GM04503 (cell line): Measurements from ENCODE around the gene SRP72.

Experiments used
- DNase-seq: peaks from one replicate; pipeline ENCODE4 v3.0.0-alpha.2; 2012; ENCODE audit warnings: low read depth

SRP72 gene

DNA sequence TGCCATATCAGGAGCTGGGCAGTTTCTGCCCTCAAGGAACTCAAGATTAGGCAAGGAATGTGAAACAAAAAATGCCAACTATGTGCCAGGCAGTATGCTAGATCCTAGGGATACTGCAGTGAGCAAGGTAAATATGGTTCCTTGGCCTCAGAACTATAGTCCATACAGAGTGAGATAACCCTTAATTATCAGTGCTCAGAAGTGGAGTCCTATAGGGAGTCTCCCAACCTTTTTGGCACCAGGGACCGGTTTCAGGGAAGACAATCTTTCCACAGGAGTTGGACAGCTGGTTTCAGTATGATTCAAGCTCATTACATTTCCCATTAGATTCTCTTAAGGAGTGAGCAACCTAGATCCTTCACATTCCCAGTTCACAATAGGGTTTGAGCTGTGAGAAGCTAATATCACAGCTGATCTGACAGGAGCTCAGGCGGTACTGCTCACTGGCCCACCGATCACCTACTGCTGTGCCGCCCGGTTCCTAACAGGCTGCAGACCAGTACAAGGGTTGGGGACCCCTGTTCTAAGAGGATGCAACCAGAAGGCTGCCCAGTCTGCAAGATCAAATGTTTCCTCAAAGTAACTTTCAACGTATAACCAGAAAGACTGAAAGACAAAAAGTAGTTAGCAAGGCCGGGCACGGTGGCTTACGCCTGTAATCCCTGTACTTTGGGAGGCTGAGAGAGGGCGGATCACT lies 1.7 kb upstream of the SRP72 start:
- DNase-seq, result no peak

DNA sequence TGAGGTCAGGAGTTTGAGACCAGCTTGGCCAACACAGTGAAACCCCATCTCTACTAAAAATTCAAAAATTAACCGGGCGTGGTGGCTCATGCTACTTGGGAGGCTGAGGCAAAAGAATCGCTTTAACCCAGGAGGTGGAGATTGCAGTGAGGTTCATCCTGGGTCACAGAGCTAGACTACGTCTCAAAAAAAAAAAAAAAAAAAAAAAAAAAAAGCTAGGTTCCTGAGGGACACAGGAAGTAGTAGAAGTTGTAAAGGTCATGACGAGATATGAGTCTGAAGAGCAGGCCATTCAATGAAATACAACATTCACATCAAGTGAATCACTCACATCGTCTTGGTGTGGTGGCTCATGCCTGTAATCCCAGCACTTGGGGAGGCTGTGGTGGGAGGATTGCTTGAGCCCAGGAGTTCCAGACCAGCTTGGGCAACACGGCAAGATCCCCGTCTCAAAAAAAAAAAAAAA lies 1.1 kb upstream of the SRP72 start:
- DNase-seq, result peak; percentile 73

DNA sequence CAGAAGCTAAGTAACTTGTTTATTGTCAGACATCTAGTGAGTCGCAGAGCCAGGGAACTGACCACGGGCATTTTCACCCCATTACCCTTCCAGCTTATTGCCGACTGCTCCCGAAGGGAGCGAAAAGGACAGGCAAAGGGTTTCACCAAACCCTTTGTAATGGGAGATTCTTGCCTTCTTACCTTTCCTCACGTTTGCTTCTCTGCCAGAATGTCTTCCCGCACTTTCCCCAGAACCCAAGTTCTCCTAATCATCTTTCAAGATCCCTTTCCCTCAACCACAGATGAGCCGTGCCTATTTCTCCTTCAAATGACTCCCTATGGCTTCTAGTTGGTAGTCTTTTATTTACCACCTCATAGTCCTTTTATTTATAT lies 520 bp upstream of the SRP72 start:
- no peak for DNase-seq

DNA sequence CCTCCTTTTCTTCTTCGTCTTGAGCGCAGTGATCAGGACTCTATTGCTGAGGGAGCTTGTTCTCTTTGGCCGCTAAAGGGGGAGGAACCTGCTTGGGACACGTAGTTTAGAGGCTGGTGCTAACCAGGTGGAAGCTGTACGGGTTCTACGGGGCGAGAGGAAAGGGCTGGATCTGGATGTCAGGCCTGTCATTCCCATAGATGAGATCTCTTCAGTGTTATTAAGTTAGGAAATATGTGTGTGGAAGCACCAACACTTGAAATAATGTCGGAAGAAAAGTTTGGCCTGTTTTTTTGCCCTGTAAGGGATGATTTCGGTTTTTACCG lies 643 bp downstream of the SRP72 start:
- DNase-seq, result no peak

DNA sequence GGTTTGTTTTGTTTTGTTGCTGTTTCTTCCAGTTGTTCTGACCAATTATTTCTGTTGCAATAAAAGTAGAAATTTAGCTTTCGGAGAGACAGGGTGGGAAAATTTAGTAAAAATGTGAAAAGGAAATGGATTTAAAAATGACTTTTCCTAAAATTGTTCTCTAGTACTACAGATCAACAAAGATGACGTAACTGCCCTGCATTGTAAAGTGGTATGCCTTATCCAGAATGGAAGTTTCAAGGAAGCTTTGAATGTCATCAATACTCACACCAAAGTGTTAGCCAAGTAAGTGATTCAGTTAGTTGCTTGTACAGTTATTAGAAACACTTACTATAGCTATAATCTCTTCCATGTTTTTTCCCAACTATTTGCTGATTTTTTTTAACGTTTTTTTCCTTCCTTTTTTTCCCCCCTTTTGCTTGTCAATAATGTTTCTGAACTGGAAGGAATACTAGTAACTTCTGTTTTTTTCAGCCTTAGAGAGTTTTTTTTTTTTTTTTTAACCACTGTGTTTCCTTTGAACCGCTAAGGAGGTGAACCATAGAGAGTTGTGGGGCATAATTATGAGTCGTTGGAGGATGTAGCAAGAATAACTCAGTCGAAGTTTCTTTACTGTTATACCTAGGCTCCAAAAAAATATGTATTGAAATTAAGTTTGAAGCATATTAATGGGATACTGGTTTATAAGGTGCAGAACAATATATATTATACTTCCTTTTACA lies 2.2 kb downstream of the SRP72 start:
- DNase-seq, result no peak

DNA sequence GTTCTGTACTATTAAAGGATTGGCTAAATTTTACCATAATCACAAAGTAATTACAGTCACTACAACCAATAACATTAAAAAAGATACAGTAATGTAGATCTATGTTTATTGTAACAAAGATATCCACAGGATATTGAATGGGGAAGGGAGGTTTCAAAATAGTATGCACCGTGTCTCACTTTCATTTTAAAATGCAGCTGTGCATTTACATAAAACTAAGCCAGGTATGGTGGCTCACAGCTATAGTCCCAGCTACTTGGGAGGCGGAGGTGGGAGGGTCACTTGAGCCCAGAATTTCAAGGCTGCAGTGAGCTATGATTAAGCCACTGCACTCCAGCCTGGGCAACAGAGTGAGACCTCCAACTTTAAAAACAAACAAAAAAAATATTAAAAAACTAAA lies 8.5 kb downstream of the SRP72 start:
- no peak for DNase-seq

DNA sequence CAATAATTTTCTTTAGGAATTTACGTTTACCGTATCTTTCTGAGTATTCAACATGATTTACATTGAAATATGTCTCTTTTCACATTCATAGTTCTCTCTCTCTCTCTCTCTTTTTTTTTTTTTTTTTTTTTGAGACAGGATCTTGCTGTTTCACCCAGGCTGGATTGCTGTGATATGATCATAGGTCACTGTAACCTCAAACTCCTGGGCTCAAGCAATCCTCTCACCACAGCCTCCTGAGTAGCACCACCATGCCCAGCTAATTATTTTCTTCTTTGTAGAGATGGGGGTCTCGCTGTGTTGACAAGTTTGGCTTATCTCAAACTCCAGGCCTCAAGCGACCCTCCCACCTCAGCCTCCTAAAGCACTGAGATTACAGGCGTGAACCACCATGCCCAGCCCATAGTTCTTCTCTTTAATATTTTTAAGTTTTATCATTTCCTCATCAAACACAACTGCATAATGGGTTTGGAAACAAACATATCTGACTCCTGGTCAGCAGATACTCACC lies 9.8 kb downstream of the SRP72 start:
- DNase-seq, result no peak

DNA sequence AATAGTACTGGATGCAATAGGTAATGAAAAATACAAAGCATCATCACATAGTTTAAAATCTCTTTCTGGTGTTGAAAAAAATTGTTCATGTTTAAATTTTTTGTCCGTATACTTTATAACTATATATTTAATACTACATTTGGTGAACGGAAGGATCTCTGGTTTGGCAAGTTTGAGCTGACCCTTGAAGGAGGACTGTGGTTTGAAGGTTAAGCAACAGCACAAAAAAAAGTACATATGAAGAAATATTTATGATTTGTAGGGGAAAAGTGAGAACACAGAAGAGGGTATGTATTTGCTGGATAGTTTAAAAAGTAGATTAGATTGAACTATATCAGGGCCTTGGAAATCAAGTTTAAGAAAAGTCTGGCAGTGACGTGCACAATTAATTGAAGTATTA lies 13.3 kb downstream of the SRP72 start:
- DNase-seq, result no peak

DNA sequence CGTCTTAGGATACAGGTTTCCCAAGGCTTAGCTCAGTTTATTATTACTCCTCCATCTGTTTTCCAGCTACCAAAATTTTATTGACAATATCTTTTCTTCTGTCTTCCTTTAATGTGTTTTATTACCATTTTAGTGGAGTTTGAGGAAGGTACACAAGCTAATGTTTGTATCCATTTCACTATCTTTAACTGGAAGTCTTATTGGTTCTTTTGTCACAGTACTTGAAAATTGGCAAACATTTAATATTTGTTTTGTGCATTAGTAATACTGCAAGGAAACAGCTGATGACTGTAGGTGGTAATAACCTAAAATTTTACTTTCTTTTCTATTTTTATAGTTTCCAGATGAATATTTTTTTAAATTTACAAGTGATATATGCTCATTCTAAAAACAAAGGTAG lies 28.8 kb downstream of the SRP72 start:
- DNase-seq, result no peak

DNA sequence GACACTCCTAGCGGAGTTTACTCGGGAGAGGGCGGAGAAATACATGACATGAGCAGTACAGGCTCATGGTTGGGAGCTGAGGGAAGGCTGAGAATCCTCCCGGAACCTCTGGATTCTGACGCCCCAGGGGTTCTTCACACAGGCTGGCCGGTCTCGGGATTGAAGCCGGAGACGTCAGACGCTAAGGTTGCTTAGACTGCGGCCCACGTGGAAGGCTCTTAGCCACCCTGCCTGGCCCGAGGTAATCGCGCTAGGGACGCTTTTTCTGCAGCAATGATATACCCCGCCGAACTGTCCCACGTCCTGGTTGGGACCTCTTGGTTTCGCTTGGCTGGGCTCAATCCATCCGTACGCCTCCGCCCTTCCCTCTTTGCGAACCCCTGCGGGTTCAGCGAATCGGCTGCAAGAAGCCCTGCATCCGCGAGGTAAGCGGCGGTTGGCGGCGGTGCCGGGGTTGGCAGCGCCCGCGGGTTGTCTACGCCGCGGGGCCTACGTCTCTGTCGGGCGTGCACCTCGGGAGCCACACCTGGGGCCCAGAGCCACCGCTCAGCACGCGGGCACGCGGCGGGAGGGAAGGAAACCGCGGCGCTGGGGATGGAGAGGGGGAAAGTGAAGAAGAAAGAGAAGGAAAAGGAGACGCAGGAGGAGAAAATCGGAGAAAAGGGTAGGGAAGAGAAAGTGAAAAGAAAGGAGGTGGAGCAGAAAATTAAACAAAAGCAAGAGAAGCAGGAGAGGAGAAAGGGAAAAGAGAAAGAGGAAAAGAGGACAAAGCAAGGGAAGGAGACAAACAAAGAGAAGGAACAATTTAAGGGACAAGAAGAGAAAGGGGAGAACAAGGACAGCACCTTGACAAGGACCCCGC lies 38.1 kb downstream of the SRP72 start, which contains the start of gene ARL9:
TSS of gene ARL9 (plus strand) at position 523 of the 862 bp plus-strand sequence. CDS start at position 595, 72 bp downstream.
- DNase-seq, result peak; percentile 6

DNA sequence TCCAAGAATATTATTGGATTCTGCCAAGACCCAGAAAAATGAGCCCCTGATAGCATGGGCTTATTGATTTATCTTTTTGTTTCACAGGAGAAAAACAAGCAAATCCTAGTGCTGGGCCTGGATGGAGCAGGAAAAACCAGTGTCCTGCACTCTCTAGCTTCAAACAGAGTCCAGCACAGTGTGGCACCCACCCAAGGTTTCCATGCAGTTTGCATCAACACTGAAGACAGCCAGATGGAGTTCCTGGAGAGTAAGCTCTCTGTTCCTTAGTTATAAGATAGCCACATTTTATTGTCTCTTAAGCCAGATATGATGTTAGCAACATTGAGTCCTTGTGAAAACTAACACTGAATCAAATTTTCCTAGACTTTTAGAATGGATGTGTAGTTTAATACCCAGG lies 43.7 kb downstream of the SRP72 start:
- no peak for DNase-seq

DNA sequence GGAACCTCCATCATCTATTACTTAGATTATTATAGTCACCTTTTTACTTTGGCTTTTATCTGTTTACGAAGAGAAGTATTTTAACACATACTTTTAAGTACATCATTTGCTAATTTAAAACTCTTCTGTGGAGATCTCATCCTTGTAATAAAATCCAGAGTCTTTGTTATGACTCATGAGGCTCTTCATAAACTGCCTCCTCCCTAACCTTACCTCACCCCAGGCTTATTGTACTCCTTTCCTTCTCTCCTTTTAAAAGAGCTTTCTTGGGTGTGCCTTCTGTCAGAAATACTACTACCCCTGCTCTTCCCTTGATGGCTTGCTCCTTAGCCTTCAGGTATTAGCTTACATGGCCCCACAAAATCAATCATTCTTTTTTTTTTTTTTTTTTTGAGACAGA lies 44.7 kb downstream of the SRP72 start:
- no peak for DNase-seq

DNA sequence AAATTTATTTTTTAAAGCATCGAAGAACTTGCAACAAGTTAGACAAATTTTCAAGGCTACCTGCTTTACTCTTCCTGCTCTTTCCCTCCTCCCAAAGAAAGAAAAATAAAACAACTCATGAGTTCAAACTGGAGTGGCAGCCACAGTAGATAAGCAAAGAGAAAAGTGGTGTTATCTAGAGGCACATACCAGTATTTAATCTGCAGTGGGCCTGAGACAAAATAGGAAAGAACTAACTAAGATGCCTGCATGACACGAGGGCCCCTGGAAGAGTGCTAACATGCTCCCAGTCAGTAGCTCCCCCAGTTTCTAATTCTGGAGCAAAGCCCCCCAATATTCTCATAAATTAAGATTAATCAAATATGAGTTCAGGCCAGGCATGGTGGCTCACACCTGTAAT lies 46.1 kb downstream of the SRP72 start:
- DNase-seq, result no peak

DNA sequence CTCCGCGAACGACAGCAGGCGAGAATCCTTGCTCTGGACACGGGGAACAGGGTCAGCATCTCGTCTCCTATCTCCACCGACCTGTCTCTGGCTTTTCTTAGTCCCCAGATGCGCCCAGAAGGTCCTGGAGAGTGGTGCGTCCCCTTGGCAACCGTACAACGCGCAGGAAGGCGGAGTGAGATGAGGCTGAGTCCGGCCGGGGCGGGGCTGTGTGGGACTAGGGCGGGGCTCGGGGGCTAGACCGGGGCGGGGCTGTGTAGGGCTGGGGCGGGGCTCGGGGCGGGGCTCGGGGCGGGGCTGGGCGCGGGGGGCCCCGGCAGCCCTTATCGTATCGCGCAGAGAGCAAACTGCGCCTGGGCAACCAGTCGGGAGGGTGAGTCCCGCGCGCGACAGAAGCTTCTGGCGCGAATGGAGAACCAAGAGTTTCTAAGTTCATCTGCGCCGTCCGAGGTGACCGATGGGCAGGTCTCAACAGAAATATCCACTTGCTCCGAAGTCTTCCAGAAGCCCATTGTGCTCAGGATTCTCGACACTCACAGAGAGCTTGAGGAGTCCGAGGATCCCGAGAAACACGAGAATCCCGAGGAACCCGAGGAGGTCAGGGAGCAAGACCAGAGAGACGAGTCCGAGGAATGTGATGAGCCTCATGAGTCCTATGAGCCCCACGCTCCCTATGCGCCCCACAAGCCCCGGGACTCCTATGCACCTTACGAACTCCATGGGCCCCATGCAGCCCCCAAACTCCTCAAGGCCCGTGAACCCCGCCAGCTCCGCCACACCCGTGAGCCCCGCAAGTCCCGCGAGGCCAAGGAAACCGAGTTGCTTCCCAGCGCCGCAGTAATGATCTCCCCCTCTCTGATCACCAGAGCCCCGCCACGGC lies 63.1 kb downstream of the SRP72 start:
- DNase-seq, result no peak

DNA sequence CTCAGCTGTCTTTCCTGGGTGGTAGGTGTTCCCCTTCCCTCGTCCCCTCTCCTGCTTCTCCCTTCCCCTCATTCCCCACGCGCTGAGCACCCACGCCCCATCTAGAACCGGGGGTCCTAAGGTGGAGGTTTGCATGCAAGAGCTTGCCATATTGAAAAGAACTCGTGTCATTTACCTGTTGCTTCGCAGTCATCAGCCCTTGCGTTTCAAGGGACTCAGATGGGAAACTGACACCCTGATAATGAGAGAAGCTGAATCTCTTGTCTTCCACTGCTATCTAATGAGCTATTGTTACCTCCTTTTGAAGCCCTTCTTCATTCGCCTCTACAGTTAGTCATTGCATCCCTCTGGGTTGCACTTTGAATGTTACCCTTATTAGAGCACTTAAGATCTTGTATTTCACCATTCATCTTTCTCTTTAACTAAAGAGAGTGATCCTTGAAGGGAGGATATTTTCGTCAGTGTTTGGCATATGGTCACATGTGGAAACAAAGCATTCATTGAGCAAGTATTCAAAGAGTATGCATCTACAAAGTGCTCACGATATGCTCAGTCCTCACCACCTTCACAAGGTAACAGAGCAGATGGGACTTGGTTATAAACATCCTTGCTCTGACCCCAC lies 63.8 kb downstream of the SRP72 start:
- DNase-seq, result no peak

DNA sequence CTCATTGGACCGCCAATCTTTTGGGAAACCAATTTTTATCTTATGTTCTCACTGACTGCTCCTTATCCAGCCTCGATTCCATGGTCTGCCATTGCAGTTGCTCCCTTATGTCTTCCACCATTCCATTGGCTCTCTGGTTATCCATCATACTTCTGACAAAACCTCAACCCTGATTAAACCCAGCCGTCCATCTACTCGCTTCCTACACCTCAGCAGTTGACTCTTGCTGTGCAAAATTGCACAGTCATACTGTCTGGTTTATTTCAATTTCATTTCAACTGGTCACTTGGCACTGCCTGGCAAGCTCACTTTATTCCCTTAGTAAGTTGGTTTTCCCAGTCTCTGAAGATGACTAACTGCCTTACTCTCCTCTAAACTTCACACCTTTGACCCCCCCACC lies 64.4 kb downstream of the SRP72 start:
- no peak for DNase-seq

DNA sequence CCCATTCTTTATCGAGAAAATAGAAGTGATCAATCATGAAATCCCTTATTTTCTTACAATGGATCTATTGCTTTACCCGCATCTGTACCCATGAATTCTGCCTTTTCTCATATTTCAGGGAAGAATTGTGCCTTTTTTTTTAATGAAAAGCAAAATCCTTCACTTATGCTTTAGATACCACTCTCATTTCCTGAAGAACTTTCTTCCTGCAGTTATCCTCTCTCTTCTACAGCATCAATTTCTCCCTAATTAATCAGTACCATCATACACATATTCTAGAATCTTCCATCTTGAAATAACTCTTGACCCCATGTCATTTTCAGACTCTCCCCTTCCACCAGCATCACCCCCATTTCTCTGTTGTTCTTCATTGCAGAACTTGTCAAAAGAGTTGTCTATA lies 64.8 kb downstream of the SRP72 start:
- no peak for DNase-seq

DNA sequence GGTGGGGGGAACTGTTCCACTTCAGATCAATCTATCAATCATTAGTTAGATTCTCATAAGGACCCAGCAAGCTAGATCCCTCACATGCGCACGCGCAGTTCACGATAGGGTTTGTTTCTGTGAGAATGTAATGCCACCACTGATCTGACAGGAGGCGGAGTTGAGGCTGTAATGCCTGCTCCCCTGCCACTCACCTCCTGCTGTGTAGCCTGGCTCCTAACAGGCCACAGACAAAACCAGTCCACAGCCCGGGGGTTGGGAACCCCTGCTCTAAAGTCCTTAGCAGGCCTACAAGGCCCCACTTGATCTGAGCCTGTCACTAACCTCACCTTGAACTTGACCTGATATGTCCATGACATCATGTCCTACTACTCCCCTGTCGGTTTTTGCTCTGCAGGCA lies 68.5 kb downstream of the SRP72 start:
- DNase-seq, result no peak

DNA sequence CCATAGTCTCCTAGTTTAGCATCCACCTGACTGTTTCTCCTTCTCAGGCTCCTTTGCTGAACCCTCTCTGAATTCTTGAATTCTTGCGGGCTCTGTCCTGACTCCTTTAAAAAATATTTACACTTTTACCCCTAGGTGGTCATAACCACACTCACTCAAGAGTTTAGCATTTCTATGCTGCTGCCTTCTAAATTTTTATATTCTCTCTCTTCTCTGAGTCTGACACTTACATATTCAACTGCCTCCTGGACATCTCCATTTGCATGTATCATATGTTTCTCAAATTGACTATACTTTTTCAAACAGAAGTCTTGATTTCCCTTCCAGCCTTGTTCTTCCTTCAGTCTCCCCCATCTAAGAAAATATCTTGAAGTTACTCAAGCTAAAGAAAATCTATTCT lies 69.7 kb downstream of the SRP72 start:
- no peak for DNase-seq

DNA sequence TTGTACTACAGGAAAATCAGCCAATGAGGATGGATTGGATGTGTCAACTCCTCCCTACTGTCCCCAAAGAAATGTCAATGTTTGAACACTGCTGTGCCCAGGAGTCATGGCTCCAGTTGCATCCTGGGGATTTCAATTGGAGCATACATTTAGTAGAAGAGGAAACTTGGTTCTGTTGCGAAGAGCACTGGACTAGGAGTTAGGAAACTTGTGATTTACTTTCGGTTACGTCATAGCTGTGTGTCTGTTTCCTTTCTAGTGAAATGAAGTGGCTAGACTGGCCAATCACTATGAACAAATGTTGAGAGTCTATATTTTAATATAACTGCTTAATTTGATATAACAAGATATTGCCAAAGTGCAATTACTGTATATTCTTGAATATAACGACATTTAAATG lies 73.4 kb downstream of the SRP72 start:
- DNase-seq, result no peak

DNA sequence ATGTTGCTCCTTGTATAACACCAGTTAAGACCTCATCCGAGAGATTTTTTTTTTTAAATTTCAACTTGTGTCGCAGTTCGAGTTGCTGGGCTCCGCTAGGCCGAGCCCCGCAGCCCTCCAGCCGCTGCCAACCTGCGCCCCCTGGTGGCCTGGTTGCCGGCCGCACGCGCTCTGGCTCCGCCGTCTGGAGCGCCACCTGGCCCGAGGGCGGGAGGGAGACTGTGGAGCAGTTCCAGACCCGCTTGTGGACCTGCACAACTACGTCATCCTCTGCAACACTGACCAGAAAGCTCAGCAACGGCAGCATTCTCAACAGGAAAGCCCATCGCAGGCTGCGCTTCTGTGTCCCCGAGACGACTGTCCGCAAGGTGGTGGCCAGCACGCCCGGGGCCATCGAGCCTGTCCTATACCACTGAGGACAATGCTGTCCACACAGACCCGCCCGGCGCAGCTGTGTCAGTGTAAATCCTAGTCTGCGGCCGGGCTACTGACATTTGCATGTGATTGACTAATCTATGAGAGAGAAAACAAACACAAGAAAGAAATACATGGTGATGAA lies 77.2 kb downstream of the SRP72 start:
- DNase-seq, result no peak
